K562 (cell line): ENCODE results near the gene BAG2. TPM values are rescaled to one million over a fixed set of nuclear protein-coding genes. Genes with fewer than 3 reads are reported as not detected.

ENCODE experiments used
- ARID3A ChIP-seq: IDR thresholded peaks from 2 replicates; pipeline ENCODE4 v1.6.1; 2012; ENCODE audit warnings: low read depth, low read length, improper control_type of control experiment, borderline replicate concordance
- BRF1 ChIP-seq: IDR thresholded peaks from 3 replicates; pipeline ENCODE4 v1.6.1; 2011; ENCODE audit warnings: borderline replicate concordance, mild to moderate bottlenecking; ENCODE audit not compliant: insufficient read length; ENCODE audit errors: extremely low read depth
- CCAR2 ChIP-seq: fragments of 200-400 bp; formaldehyde crosslinking; IDR thresholded peaks from 2 replicates; pipeline ENCODE4 v1.6.1; 2017; ENCODE audit warnings: mild to moderate bottlenecking, low read depth, low read length
- E2F8 ChIP-seq: fragments of 450-650 bp; IDR thresholded peaks from 2 replicates; pipeline ENCODE4 v1.7.1; 2018; ENCODE audit warnings: mild to moderate bottlenecking, low read depth; ENCODE audit not compliant: partially characterized antibody
- FOXK1 ChIP-seq: sonication (generic); formaldehyde crosslinking; IDR thresholded peaks from 2 replicates; pipeline ENCODE4 v1.8.0; 2022; ENCODE audit warnings: missing genetic modification reagents, mild to moderate bottlenecking, borderline replicate concordance
- GABPA ChIP-seq: fragments of 200-800 bp; sonication (Bioruptor generic); conservative IDR thresholded peaks from 2 replicates; pipeline ENCODE4 v1.6.1; 2016; ENCODE audit warnings: low read depth, missing genetic modification characterization, missing compliant biosample characterization
- HNRNPUL1 ChIP-seq: fragments of 200-400 bp; formaldehyde crosslinking; IDR thresholded peaks from 2 replicates; pipeline ENCODE4 v1.6.1; 2017; ENCODE audit warnings: low read length
- MED1 ChIP-seq: sonication (generic); formaldehyde crosslinking; IDR thresholded peaks from 2 replicates; pipeline ENCODE4 v1.8.1; 2023; ENCODE audit warnings: missing genetic modification reagents, borderline replicate concordance
- MXI1 ChIP-seq: IDR thresholded peaks from 2 replicates; pipeline ENCODE4 v1.6.1; 2011; ENCODE audit warnings: low read depth, mild to moderate bottlenecking, improper control_type of control experiment, low read length
- NFATC3 ChIP-seq: fragments of 450-650 bp; IDR thresholded peaks from 2 replicates; pipeline ENCODE4 v1.6.1; 2017; ENCODE audit warnings: mild to moderate bottlenecking
- OTX1 ChIP-seq: fragments of 450-650 bp; formaldehyde crosslinking; IDR thresholded peaks from 2 replicates; pipeline ENCODE4 v1.4.0; 2022; ENCODE audit warnings: mild to moderate bottlenecking
- PHB ChIP-seq: fragments of 250-450 bp; sonication (Bioruptor Pico); IDR thresholded peaks from 2 replicates; pipeline ENCODE4 v1.5.0; 2021
- RBBP5 ChIP-seq: fragments of 200-600 bp; sonication (generic); IDR thresholded peaks from 2 replicates; pipeline ENCODE4 v1.6.1; 2012; ENCODE audit warnings: borderline replicate concordance, mild to moderate bottlenecking, low read length, control low read depth, inconsistent platforms; ENCODE audit not compliant: insufficient read depth, poor library complexity, severe bottlenecking
- RBFOX2 ChIP-seq: fragments of 200-400 bp; formaldehyde crosslinking; IDR thresholded peaks from 2 replicates; pipeline ENCODE4 v1.6.1; 2017; ENCODE audit warnings: low read depth, mild to moderate bottlenecking, low read length, moderate library complexity
- RFX7 ChIP-seq: fragments of 250-450 bp; sonication (Bioruptor Pico); IDR thresholded peaks from 2 replicates; pipeline ENCODE4 v1.5.1; 2021; ENCODE audit warnings: mild to moderate bottlenecking
- SMARCE1 ChIP-seq: fragments of 450-650 bp; IDR thresholded peaks from 2 replicates; pipeline ENCODE4 v1.7.1; 2016; ENCODE audit warnings: mild to moderate bottlenecking
- TCF15 ChIP-seq: fragments of 250-450 bp; sonication (Bioruptor Pico); IDR thresholded peaks from 2 replicates; pipeline ENCODE4 v1.8.0; 2022; ENCODE audit warnings: moderate library complexity, mild to moderate bottlenecking, inconsistent platforms
- TEAD4 ChIP-seq, 2 experiments: sonication (generic) in 1 of 2; formaldehyde crosslinking in 1 of 2; IDR thresholded peaks; 2 replicates each; pipeline versions ENCODE4 v1.6.1 to v1.8.0; 2012 to 2022; ENCODE audit warnings: borderline replicate concordance in 1 of 2, inconsistent platforms in 1 of 2, low read length in 1 of 2, mild to moderate bottlenecking in 1 of 2, missing genetic modification reagents in 1 of 2
- YBX1 ChIP-seq: fragments of 450-650 bp; IDR thresholded peaks from 2 replicates; pipeline ENCODE4 v1.7.1; 2016; ENCODE audit warnings: mild to moderate bottlenecking
- ZNF146 ChIP-seq: IDR thresholded peaks from one replicate; pipeline ENCODE4 v1.6.1; 2018; ENCODE audit warnings: missing compliant biosample characterization; ENCODE audit not compliant: unreplicated experiment
- ZNF3 ChIP-seq: fragments of 250-450 bp; sonication (Bioruptor Pico); IDR thresholded peaks from 2 replicates; pipeline ENCODE4 v1.5.0; 2021; ENCODE audit warnings: mild to moderate bottlenecking, moderate library complexity
- ZNF316 ChIP-seq: fragments of 450-650 bp; IDR thresholded peaks from 2 replicates; pipeline ENCODE4 v1.6.1; 2016
- ZNF551 ChIP-seq: fragments of 250-450 bp; sonication (Bioruptor Pico); IDR thresholded peaks from 2 replicates; pipeline ENCODE4 v1.5.0; 2021; ENCODE audit warnings: mild to moderate bottlenecking, moderate library complexity
- polyA plus RNA-seq, 8 experiments: library from polyadenylated mRNA; depleted of rRNA in 4 of 8; stranded (reverse) in 5 of 8; unstranded in 3 of 8; fragments of >200 nt; fragmentation: Nextera tagmentation in 2 of 8; fragmentation: Illumina TruSeq in 1 of 8; extraction: Ambion mirVana in 2 of 8; extraction: Trizol in 1 of 8; gene quantifications; 2 replicates each; pipeline versions ENCODE4 v1.2.1 to v1.2.3, GENCODE V29; 2011 to 2014; ENCODE audit warnings: inconsistent platforms in 1 of 8, missing spikeins in 1 of 8
- total RNA-seq, 7 experiments: library from RNA; depleted of rRNA in 6 of 7; stranded (reverse); fragments of >200 nt in 6 of 7; fragmentation: Illumina TruSeq in 2 of 7; extraction: Trizol in 2 of 7; gene quantifications; 2 replicates each; pipeline versions ENCODE4 v1.2.1 to v1.2.3, GENCODE V29; 2011 to 2021; ENCODE audit warnings: low replicate concordance in 1 of 7
- TF ChIP-seq, protein P1 (sequence below): fragments of 250-450 bp; sonication (Bioruptor Pico); IDR thresholded peaks from 2 replicates; pipeline ENCODE4 v1.5.1; 2021; ENCODE audit warnings: mild to moderate bottlenecking

The BAG2 gene
- total and polyA plus RNA-seq, 9 of the 15 experiments (the other 6 are each of a cell fraction or from before 2014, with no cell fraction given) = 12.8 to 20.7 (median 17.6) TPM

DNA sequence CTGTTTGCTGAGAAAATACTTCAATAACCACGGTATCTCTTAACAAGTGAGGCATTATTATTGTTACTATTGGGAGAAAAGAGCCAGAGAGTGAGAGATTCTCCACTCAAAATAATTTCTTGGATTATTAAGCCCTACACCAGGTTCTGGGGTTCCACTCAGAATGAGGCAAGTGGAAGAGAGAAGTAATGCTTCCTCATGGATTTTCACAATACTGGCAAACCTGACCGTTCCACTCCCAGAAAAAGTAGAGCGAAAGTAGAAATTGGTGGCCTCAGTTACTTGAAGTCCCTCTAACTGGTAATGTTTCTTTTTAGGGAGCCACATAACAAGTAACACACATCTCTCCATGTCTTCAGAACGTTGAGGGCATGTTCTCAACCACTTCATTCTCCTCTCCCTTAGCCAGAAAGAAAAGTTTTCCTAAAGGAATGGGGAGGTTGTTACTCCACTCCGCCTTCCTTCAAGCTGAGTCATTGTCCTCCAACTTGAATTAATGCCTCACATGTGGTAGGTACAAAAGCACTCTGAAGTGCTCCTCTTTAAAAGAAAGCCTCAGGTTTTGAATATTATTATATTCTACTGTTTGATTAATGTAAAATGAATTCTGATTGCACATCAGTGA is 1.9 kb downstream of the BAG2 start (continued):
- TF ChIP-seq E2F8 (no peak), NFATC3 (no peak), FOXK1 (no peak), RFX7 (CRISPR knock-in tag) (no peak), OTX1 (no peak), GABPA (tag) (no peak), ZNF316 (peak; percentile 89), BRF1 (no peak), HNRNPUL1 (no peak), RBBP5 (no peak), TCF15 (no peak), PHB (CRISPR knock-in tag) (no peak), ZNF146 (CRISPR knock-in tag) (no peak), SMARCE1 (peak; percentile 46), YBX1 (no peak), MXI1 (0 out of 2 replicates have a peak, but pooled peaks have one; percentile 39), RBFOX2 (0 out of 2 replicates have a peak, but pooled peaks have one; percentile 11), ARID3A (no peak), ZNF3 (CRISPR knock-in tag) (no peak), MED1 (CRISPR knock-in tag) (no peak), TEAD4 (IDR thresholded peaks at IDR 0.05; ENCODE audit: low read length) (0 out of 2 replicates have a peak, but pooled peaks have one; percentile 13), TEAD4 (CRISPR knock-in tag; IDR thresholded peaks at IDR 0.05; ENCODE audit: borderline replicate concordance) (no peak), CCAR2 (no peak), ZNF551 (CRISPR knock-in tag) (no peak)
- TF ChIP-seq, protein P1, sequence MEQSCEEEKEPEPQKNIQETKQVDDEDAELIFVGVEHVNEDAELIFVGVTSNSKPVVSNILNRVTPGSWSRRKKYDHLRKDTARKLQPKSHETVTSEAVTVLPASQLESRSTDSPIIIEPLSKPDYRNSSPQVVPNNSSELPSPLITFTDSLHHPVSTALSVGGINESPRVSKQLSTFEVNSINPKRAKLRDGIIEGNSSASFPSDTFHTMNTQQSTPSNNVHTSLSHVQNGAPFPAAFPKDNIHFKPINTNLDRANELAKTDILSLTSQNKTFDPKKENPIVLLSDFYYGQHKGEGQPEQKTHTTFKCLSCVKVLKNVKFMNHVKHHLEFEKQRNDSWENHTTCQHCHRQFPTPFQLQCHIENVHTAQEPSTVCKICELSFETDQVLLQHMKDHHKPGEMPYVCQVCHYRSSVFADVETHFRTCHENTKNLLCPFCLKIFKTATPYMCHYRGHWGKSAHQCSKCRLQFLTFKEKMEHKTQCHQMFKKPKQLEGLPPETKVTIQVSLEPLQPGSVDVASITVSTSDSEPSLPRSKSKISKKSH (CRISPR knock-in tag) = no peak
